GM12874 (cell line): Measurements from ENCODE around the gene PGLYRP1.

Source experiments
- CTCF ChIP-seq: IDR thresholded peaks from 2 replicates; pipeline ENCODE4 v1.5.1; 2011; ENCODE audit warnings: low read depth, mild to moderate bottlenecking, control low read depth, low read length, moderate library complexity; ENCODE audit not compliant: insufficient read depth

The PGLYRP1 gene

DNA sequence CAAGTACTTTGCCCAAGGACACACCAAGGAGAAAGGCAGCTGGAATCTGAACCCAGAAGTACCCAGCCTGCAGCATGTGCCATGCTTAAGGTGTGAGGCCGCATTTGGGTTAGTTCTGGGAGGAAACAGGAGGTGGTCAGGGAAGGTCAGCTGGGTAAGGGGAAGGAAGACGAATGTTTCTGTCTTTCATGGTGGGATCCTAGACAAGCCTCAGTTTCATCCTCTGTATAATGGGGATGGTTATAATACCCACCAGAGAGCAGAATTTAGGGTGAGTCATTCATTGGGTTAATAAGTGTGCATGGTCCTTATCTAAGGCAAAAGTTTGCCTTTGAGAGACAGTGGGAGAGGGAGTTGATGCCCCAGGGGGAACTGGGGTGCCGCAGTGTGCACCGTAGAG lies 24.0 kb downstream of the PGLYRP1 start:
- TF ChIP-seq CTCF, result no peak

- TF ChIP-seq CTCF, result no peak
These were observed 25.9 kb downstream of the PGLYRP1 start for GRCh38 chr19:45996933-45997332.

DNA sequence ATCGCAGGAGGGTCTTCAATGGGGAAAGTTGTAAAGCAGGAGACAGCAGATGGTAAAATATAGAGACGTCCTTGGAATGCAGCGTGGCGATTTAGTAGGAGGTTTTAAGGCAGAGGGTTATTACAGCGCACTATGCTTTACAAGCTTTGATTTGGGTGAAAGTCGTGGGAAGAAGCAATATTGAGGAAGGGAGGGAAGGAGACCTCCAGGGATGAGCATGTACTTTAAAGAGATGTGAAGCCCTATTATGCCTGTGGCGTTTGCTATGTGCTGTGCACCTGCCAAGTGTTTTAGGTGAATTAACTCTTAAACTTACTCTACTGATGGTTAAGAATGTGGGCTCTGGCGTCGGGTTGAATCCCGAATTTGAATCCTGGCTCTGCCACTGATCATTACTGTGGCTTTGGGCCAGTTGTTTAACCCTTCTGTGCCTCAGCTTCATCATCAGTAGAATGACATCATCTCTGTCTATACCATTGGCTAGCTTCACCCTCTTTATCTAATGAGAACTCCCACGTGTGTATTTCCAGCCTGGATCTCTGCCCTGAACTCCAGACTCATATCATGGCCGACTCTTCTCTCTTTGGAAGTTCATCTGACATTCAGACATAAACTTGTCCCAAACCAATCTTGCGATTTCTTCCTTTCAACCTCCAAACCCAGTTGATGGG lies 27.0 kb downstream of the PGLYRP1 start:
- TF ChIP-seq CTCF, result no peak

DNA sequence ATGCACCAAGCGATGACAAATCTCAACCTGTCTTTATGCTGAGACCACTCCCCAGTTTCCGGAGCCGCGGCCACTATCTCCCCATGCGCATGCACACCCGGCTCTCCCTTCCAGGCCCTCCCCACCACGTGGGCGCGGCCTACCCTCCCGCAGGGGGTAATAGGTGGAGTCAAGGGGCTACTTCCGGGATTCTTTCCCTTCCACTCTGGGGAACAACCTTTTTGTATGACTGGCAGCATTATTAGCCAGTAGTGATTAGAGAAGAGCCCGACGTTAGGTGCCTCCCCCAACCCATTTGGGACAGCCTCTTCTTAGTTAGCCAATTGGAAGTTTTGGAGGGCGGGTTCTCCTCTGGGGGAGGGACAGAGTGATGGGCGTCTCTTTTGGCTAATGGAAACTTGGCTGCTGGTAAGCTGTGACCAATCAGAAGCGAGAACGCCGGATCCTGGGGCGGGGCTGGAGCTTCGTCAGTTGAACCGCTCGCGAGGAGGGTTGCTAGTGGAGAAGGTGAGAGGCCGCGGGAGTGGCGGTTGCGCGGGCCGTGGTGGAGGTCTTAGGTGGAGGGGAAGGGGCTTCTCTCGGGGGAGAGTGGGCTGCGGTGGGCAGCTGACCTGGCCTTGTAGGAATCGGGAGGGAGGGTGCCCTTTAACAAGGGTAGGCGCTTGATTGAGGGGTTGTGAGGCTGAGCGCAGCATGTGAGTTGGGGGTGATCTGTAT lies 27.7 kb downstream of the PGLYRP1 start, which contains the start of gene CCDC61:
CCDC61 (plus strand) TSS at position 470 of the 717 bp plus-strand sequence. CDS start 7,552 bp downstream, outside the sequence.
- no peak for TF ChIP-seq CTCF

DNA sequence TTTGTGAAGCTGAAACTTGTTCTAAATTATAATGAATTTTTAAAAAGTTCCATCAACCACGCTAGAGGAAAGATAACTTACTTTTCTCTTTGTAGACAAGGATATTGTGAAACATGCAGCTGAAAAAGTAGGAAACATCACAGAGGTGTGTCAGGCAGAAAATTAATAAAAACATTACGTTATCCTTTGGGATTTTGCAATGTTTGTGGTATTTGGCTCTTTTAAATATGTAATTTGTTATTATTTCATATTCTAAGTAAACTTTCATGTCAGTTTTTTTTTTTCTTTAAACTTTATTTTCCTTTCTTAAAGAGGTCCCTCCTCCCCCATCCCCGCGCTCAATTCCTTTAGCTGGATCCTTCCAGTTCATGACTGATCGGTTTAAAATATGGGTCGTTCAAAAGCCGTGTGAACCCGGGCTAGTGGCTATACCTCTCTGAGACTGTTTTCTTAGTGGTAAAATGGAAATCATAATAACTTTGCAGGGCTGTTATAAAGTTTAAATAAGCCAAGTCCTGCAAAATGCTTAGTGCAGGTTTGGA lies 28.3 kb downstream of the PGLYRP1 start:
- TF ChIP-seq CTCF, result no peak

GRCh38 chr19:45990113-45990728 lies 32.6 kb downstream of the PGLYRP1 start:
- no peak for TF ChIP-seq CTCF

DNA sequence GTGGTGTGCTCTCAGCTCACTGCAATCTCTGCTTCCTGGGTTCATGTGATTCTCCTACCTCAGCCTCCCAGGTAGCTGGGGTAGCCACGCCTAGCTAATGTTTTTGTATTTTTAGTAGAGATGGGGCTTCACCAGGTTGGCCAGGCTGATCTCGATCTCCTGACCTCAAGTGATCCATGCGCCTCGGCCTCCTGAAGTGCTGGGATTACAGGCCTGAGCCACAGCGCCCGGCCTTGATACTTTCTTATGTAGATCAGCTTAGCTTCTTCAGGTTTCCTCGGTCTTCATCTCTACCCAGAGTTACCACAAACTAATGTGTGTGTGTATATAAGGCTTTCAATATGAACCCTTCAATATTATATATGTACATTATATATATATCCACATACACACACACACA lies 37.5 kb downstream of the PGLYRP1 start:
- no peak for TF ChIP-seq CTCF
